Muscle layer of duodenum (tissue), 2 donors: ENCODE data around the gene TAS2R14.

Experiments used
- H3K27ac ChIP-seq: one replicate; pipeline ENCODE4 v1.7.0; 2013; ENCODE audit warnings: mild to moderate bottlenecking, low read length
- H3K27me3 ChIP-seq: one replicate; pipeline ENCODE4 v1.7.0; 2013; ENCODE audit warnings: low read depth, mild to moderate bottlenecking, control low read depth, low read length
- H3K36me3 ChIP-seq, 2 donors: one replicate each; pipeline ENCODE4 v1.7.0; 2013; ENCODE audit warnings: low read length in 2 of 2, control low read depth in 1 of 2, mild to moderate bottlenecking in 1 of 2; ENCODE audit not compliant: insufficient read depth in 2 of 2, control insufficient read depth in 1 of 2
- H3K4me1 ChIP-seq, 2 donors: one replicate each; pipeline ENCODE4 v1.7.0; 2013; ENCODE audit warnings: low read length in 2 of 2, mild to moderate bottlenecking in 2 of 2, control low read depth in 1 of 2, moderate library complexity in 1 of 2; ENCODE audit not compliant: insufficient read depth in 2 of 2, control insufficient read depth in 1 of 2
- H3K4me3 ChIP-seq, 2 donors: one replicate each; pipeline ENCODE4 v1.7.0; 2013; ENCODE audit warnings: low read length in 2 of 2, low read depth in 1 of 2, mild to moderate bottlenecking in 1 of 2
- H3K9me3 ChIP-seq, 2 donors: one replicate each; pipeline ENCODE4 v1.7.0; 2013; ENCODE audit warnings: low read length in 2 of 2, control low read depth in 1 of 2, mild to moderate bottlenecking in 1 of 2; ENCODE audit not compliant: control insufficient read depth in 1 of 2
- donor health status: healthy.

TAS2R14 gene

DNA sequence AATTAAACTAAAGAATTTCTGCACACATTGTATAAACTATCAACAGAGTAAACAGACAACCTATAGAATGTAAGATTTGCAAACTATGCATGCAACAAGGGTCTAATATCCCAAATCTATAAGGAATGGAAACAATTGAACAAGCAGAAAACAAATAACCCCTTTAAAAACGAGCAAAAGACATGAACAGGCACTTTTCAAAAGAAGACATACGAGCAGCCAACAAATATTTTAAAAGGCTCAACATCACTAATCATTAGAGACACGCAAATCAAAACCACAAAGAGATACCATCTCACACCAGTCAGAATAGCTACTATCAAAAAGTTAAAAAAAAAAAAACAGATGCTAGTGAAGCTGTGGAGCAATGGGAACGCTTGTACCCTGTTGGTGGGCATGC lies 34.4 kb downstream of the TAS2R14 start:
- Histone ChIP-seq H3K27me3 (no peaks in the 10 kb centered on the region), H3K4me3 (no peak overlapping the region), H3K4me1 (no peaks in the 10 kb centered on the region), H3K27ac (no peak overlapping the region), H3K9me3 (peaks cover 13 to 24% of the 10 kb centered on the region in 2 donors), H3K36me3 (no peaks in the 10 kb centered on the region)

DNA sequence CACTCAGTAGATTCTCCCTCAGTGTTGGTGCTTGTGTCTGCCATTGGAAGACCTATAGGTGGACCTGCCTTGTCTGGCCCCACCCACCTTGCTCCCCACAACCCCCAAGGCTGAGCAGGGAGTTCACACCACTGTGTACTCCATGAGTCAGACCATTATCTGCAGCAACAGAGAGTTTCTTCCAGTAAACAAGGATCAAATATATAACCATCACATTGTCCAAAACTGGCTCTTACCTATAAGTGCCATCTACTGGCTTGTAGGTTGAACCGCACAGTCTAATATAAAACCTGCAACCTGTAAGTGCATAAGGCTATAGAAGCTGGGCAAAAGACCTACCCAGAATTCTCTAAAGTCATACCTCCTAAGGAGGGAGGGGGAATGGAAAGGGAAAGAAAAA lies 37.6 kb downstream of the TAS2R14 start:
- Histone ChIP-seq H3K36me3 (no peaks in the 10 kb centered on the region), H3K4me1 (no peaks in the 10 kb centered on the region), H3K4me3 (no peak overlapping the region), H3K9me3 (peaks cover 13 to 24% of the 10 kb centered on the region in 2 donors), H3K27ac (no peak overlapping the region), H3K27me3 (no peaks in the 10 kb centered on the region)

DNA sequence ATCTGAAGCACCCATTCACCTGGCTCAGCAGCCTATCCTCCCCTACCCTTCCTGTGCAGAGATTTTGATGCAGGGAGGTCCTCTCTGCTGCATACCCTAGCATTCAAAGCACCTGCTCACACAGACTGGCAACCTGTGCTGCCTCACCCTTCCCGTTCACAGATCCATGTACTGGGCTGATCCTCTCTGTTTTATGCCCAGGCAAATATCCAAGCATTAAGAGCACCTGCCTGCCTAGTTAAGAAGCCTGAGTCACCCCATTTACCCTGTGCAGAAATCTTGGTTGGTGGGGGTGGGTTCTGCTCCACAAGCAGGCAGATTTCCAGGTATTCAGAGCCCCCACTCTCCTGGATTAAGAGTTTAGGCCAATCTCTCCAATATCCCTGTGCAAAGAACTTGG lies 38.1 kb downstream of the TAS2R14 start:
- Histone ChIP-seq H3K4me3 (no peak overlapping the region), H3K36me3 (no peaks in the 10 kb centered on the region), H3K27me3 (no peaks in the 10 kb centered on the region), H3K9me3 (peaks cover 13 to 24% of the 10 kb centered on the region in 2 donors), H3K4me1 (no peaks in the 10 kb centered on the region), H3K27ac (no peak overlapping the region)

DNA sequence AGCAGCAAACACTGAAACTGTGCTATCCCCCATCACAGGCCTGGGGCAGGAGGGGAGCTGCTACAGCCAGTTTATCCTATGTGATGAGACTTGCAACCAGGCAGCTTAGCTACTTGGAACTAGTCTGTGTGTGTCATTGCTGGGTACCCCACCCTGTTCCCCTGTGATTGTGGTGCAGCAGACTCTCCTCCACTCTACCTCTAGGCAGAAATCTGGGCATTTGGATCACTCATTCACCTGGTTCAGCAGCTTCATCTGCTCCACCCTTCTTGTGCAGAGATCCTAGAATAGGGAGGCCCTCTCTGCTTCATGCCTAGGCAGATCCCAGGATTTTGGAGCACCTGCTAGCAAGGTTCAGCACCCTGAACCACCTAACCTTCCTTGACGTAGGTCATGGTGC lies 38.5 kb downstream of the TAS2R14 start:
- no peak overlapping the region for H3K4me3 ChIP-seq
- H3K4me1 ChIP-seq, result no peaks in the 10 kb centered on the region
- H3K27ac ChIP-seq, result no peak overlapping the region
- H3K9me3 ChIP-seq, result peaks cover 13 to 21% of the 10 kb centered on the region in 2 donors
- no peaks in the 10 kb centered on the region for H3K36me3 ChIP-seq
- H3K27me3 ChIP-seq, result no peaks in the 10 kb centered on the region

GRCh38 chr12:10896854-10897253 lies 42.2 kb downstream of the TAS2R14 start:
- Histone ChIP-seq H3K4me3 (no peak overlapping the region), H3K27ac (no peak overlapping the region), H3K9me3 (no peaks in the 10 kb centered on the region), H3K27me3 (no peaks in the 10 kb centered on the region), H3K4me1 (no peaks in the 10 kb centered on the region), H3K36me3 (peaks cover 0 to 5% of the 10 kb centered on the region in 2 donors)

DNA sequence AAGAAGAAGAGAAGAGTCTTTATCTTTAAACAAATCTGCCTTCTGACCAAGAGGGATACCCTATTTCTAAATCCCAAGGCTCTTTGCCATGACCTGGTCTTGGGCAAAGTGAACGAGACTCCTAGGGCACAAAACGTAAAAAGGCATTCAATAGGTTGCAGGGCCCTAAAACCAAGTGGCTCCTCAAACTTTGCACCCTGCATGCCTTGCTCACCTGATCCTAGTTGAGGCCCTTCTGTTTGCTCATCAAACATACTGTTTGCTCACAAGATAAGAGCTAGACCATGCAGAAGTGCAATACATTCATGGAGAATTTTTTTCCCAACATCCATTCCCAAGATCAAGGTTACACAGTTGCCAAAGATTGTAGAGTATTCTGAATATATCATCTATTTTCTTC lies 47.1 kb downstream of the TAS2R14 start:
- no peaks in the 10 kb centered on the region for H3K4me1 ChIP-seq
- H3K27me3 ChIP-seq, result no peaks in the 10 kb centered on the region
- no peaks in the 10 kb centered on the region for H3K9me3 ChIP-seq
- H3K27ac ChIP-seq, result no peak overlapping the region
- H3K4me3 ChIP-seq, result no peak overlapping the region
- peaks cover 0 to 5% of the 10 kb centered on the region in 2 donors for H3K36me3 ChIP-seq

- no peaks in the 10 kb centered on the region for H3K36me3 ChIP-seq
- no peak overlapping the region for H3K4me3 ChIP-seq
- H3K9me3 ChIP-seq, result no peaks in the 10 kb centered on the region
- H3K4me1 ChIP-seq, result no peaks in the 10 kb centered on the region
- no peak overlapping the region for H3K27ac ChIP-seq
- H3K27me3 ChIP-seq, result no peaks in the 10 kb centered on the region
These were observed 49.8 kb downstream of the TAS2R14 start for GRCh38 chr12:10889226-10889625.
